Measurements from ENCODE around the gene SLC16A3.

The SLC16A3 gene

DNA sequence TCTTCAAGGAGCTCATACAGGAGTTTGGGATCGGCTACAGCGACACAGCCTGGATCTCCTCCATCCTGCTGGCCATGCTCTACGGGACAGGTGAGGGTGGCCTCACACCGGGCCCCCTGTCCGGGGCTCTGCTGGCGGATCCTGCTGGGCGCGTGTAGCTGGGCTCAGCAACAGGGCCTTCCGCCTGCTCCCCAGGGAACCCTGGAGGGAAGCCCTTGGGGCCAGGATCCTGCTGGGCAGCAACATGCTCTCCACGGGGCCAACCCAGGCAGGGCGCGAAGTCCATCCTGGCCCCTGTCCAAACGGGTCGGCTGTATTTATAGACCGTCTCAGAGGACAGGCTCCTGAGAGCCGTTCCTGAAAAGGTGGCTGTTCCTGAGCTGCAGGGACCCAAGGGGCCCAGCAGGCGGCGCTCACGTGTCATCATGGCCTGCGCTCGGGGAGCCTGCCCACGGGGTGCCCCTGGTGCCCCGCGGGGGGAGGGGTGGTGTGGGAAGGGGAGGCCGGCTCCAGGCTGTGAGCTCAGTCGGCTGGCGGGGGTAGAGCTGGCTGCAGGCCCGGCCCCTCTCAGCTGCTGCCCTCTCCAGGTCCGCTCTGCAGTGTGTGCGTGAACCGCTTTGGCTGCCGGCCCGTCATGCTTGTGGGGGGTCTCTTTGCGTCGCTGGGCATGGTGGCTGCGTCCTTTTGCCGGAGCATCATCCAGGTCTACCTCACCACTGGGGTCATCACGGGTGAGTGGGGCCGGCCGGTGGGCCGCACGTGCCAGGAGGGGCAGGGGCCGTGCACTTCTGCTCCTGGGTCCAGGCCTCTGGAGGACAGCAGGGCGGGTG, 7.5 kb downstream of the SLC16A3 start:
- TF ChIP-seq FOXP2 (optimal IDR thresholded peaks at IDR 0.05; ENCODE audit: borderline replicate concordance, extremely low read depth, extremely low read length, insufficient read depth) (no peak), POLR2AphosphoS5 (IDR thresholded peaks at IDR 0.05; ENCODE audit: low read depth, low read length) (no peak), TAF1 (IDR thresholded peaks at IDR 0.05; ENCODE audit: borderline replicate concordance, insufficient read depth, low read length) (no peak), SIN3A (IDR thresholded peaks at IDR 0.05; ENCODE audit: borderline replicate concordance, insufficient read depth, low read length) (no peak)
- TF ChIP-seq, protein P1, sequence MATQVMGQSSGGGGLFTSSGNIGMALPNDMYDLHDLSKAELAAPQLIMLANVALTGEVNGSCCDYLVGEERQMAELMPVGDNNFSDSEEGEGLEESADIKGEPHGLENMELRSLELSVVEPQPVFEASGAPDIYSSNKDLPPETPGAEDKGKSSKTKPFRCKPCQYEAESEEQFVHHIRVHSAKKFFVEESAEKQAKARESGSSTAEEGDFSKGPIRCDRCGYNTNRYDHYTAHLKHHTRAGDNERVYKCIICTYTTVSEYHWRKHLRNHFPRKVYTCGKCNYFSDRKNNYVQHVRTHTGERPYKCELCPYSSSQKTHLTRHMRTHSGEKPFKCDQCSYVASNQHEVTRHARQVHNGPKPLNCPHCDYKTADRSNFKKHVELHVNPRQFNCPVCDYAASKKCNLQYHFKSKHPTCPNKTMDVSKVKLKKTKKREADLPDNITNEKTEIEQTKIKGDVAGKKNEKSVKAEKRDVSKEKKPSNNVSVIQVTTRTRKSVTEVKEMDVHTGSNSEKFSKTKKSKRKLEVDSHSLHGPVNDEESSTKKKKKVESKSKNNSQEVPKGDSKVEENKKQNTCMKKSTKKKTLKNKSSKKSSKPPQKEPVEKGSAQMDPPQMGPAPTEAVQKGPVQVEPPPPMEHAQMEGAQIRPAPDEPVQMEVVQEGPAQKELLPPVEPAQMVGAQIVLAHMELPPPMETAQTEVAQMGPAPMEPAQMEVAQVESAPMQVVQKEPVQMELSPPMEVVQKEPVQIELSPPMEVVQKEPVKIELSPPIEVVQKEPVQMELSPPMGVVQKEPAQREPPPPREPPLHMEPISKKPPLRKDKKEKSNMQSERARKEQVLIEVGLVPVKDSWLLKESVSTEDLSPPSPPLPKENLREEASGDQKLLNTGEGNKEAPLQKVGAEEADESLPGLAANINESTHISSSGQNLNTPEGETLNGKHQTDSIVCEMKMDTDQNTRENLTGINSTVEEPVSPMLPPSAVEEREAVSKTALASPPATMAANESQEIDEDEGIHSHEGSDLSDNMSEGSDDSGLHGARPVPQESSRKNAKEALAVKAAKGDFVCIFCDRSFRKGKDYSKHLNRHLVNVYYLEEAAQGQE (IDR thresholded peaks at IDR 0.05; ENCODE audit: insufficient read depth in 1 of 2, low read depth in 2 of 2, low read length in 2 of 2), result no peak

DNA sequence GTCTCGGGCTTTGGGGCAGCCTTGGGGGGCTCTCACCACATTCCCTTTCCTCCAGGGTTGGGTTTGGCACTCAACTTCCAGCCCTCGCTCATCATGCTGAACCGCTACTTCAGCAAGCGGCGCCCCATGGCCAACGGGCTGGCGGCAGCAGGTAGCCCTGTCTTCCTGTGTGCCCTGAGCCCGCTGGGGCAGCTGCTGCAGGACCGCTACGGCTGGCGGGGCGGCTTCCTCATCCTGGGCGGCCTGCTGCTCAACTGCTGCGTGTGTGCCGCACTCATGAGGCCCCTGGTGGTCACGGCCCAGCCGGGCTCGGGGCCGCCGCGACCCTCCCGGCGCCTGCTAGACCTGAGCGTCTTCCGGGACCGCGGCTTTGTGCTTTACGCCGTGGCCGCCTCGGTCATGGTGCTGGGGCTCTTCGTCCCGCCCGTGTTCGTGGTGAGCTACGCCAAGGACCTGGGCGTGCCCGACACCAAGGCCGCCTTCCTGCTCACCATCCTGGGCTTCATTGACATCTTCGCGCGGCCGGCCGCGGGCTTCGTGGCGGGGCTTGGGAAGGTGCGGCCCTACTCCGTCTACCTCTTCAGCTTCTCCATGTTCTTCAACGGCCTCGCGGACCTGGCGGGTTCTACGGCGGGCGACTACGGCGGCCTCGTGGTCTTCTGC, 8.4 kb downstream of the SLC16A3 start:
- TF ChIP-seq, protein P1 (IDR thresholded peaks at IDR 0.05; ENCODE audit: insufficient read depth in 1 of 2, low read depth in 2 of 2, low read length in 2 of 2), result no peak
- TF ChIP-seq FOXP2 (optimal IDR thresholded peaks at IDR 0.05; ENCODE audit: borderline replicate concordance, extremely low read depth, extremely low read length, insufficient read depth), result no peak
- TF ChIP-seq SIN3A (IDR thresholded peaks at IDR 0.05; ENCODE audit: borderline replicate concordance, insufficient read depth, low read length), result no peak
- no peak for TF ChIP-seq POLR2AphosphoS5 (IDR thresholded peaks at IDR 0.05; ENCODE audit: low read depth, low read length)
- TF ChIP-seq TAF1 (IDR thresholded peaks at IDR 0.05; ENCODE audit: borderline replicate concordance, insufficient read depth, low read length), result no peak

DNA sequence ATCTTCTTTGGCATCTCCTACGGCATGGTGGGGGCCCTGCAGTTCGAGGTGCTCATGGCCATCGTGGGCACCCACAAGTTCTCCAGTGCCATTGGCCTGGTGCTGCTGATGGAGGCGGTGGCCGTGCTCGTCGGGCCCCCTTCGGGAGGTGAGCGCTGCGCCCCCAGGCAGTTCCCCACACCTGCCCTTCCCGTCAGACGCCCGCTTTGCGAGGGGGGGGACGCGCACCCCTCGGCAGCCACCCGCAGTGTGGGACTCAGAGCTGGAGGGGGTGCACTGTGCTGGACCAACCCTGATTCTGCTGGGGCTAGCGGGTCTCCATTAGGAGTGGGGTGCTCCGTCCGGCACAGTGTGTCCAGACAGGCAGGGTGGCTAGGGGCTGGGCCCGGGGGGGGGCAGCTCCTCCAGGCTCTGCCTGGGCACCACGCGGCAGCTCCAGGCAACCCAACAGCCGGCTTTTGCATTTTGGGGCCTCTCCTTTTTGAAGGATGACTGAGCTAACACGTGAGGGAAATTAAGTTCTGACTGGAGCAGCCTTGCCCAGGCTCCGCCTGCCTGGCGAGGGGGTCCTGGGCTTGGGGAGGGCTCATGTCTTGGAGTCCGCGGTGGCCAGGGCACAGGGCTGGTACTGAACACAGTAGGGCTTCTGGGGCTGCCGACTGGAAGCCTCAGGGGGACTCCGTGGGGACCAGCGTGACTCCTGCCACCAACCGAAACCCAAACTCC, 9.1 kb downstream of the SLC16A3 start:
- TF ChIP-seq SIN3A (IDR thresholded peaks at IDR 0.05; ENCODE audit: borderline replicate concordance, insufficient read depth, low read length), result no peak
- TF ChIP-seq POLR2AphosphoS5 (IDR thresholded peaks at IDR 0.05; ENCODE audit: low read depth, low read length), result no peak
- no peak for TF ChIP-seq FOXP2 (optimal IDR thresholded peaks at IDR 0.05; ENCODE audit: borderline replicate concordance, extremely low read depth, extremely low read length, insufficient read depth)
- TF ChIP-seq, protein P1 (IDR thresholded peaks at IDR 0.05; ENCODE audit: insufficient read depth in 1 of 2, low read depth in 2 of 2, low read length in 2 of 2), result no peak
- TF ChIP-seq TAF1 (IDR thresholded peaks at IDR 0.05; ENCODE audit: borderline replicate concordance, insufficient read depth, low read length), result no peak

DNA sequence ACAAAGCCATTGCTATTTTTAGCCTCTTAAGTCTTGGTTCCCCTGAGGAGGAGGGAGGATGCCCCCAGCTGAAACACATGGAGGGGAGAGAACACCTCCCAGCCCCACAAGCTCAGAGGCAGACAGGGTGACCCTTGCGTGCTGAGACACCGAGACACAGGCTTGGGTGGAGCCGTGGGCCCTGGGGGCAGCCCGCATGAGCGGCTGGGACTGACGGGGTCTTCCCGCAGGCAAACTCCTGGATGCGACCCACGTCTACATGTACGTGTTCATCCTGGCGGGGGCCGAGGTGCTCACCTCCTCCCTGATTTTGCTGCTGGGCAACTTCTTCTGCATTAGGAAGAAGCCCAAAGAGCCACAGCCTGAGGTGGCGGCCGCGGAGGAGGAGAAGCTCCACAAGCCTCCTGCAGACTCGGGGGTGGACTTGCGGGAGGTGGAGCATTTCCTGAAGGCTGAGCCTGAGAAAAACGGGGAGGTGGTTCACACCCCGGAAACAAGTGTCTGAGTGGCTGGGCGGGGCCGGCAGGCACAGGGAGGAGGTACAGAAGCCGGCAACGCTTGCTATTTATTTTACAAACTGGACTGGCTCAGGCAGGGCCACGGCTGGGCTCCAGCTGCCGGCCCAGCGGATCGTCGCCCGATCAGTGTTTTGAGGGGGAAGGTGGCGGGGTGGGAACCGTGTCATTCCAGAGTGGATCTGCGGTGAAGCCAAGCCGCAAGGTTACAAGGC, 9.8 kb downstream of the SLC16A3 start:
- TF ChIP-seq FOXP2 (optimal IDR thresholded peaks at IDR 0.05; ENCODE audit: borderline replicate concordance, extremely low read depth, extremely low read length, insufficient read depth), result no peak
- TF ChIP-seq SIN3A (IDR thresholded peaks at IDR 0.05; ENCODE audit: borderline replicate concordance, insufficient read depth, low read length), result no peak
- TF ChIP-seq, protein P1 (IDR thresholded peaks at IDR 0.05; ENCODE audit: insufficient read depth in 1 of 2, low read depth in 2 of 2, low read length in 2 of 2), result no peak
- no peak for TF ChIP-seq TAF1 (IDR thresholded peaks at IDR 0.05; ENCODE audit: borderline replicate concordance, insufficient read depth, low read length)
- TF ChIP-seq POLR2AphosphoS5 (IDR thresholded peaks at IDR 0.05; ENCODE audit: low read depth, low read length), result peak; percentile 32; the same call in 1 of the 2 replicates

All from PFSK-1 (cell line).